K562 (cell line): Measurements from ENCODE around the gene PTBP3. TPM values are rescaled to one million over a fixed set of nuclear protein-coding genes. Genes with fewer than 3 reads are reported as not detected.
A peak's percentile ranks its signal among the peaks of the same experiment; 100 is the strongest.

Source experiments
- BRCA1 ChIP-seq, 2 experiments: fragments of 450-650 bp in 1 of 2; sonication (generic) in 1 of 2; formaldehyde crosslinking in 1 of 2; IDR thresholded peaks; 2 replicates each; pipeline versions ENCODE4 v1.5.0 to v1.6.1; 2017 to 2020; ENCODE audit warnings: mild to moderate bottlenecking in 1 of 2, missing genetic modification reagents in 1 of 2
- CHD4 ChIP-seq: fragments of 200-600 bp; sonication (generic); IDR thresholded peaks from 3 replicates; pipeline ENCODE4 v1.6.1; 2012; ENCODE audit warnings: low read depth, mild to moderate bottlenecking, mixed read lengths, low read length, inconsistent platforms; ENCODE audit not compliant: insufficient read depth, insufficient replicate concordance, poor library complexity, severe bottlenecking
- MLX ChIP-seq, 2 experiments: fragments of 450-650 bp in 1 of 2; sonication (generic) in 1 of 2; formaldehyde crosslinking; conservative IDR thresholded peaks; 2 replicates each; pipeline versions ENCODE4 v1.4.0 to v1.8.1; 2020 to 2022; ENCODE audit warnings: mild to moderate bottlenecking in 1 of 2, missing genetic modification reagents in 1 of 2
- NFXL1 ChIP-seq: fragments of 450-650 bp; formaldehyde crosslinking; IDR thresholded peaks from 2 replicates; pipeline ENCODE4 v1.4.0; 2021; ENCODE audit warnings: mild to moderate bottlenecking
- PYGO2 ChIP-seq: fragments of 450-650 bp; IDR thresholded peaks from 2 replicates; pipeline ENCODE4 v1.6.1; 2016; ENCODE audit warnings: mild to moderate bottlenecking, missing genetic modification characterization, moderate library complexity, missing compliant biosample characterization
- RBM25 ChIP-seq: fragments of 200-400 bp; formaldehyde crosslinking; IDR thresholded peaks from 2 replicates; pipeline ENCODE4 v1.6.1; 2018; ENCODE audit warnings: low read length, low read depth, moderate library complexity; ENCODE audit not compliant: severe bottlenecking
- SAFB2 ChIP-seq: fragments of 200-400 bp; formaldehyde crosslinking; IDR thresholded peaks from 2 replicates; pipeline ENCODE4 v1.6.1; 2018; ENCODE audit warnings: borderline replicate concordance, low read length, low read depth, moderate library complexity; ENCODE audit not compliant: severe bottlenecking
- SREBF1 ChIP-seq: fragments of 150-350 bp; IDR thresholded peaks from 2 replicates; pipeline ENCODE4 v1.6.1; 2014; ENCODE audit warnings: antibody characterized with exemption, low read depth, low read length, borderline replicate concordance
- SREBF2 ChIP-seq: sonication (generic); formaldehyde crosslinking; IDR thresholded peaks from 2 replicates; pipeline ENCODE4 v1.4.0; 2020; ENCODE audit warnings: mild to moderate bottlenecking, missing genetic modification reagents
- TARDBP ChIP-seq: fragments of 450-650 bp; IDR thresholded peaks from 2 replicates; pipeline ENCODE4 v1.6.1; 2016
- TCF7 ChIP-seq: sonication (generic); IDR thresholded peaks from 2 replicates; pipeline ENCODE4 v1.6.1; 2016; ENCODE audit warnings: antibody characterized with exemption, borderline replicate concordance
- ZNF407 ChIP-seq: fragments of 450-650 bp; IDR thresholded peaks from 2 replicates; pipeline ENCODE4 v1.6.1; 2016; ENCODE audit warnings: low read depth
- polyA plus RNA-seq, 8 experiments: library from polyadenylated mRNA; depleted of rRNA in 4 of 8; stranded (reverse) in 5 of 8; unstranded in 3 of 8; fragments of >200 nt; fragmentation: Nextera tagmentation in 2 of 8; fragmentation: Illumina TruSeq in 1 of 8; extraction: Ambion mirVana in 2 of 8; extraction: Trizol in 1 of 8; gene quantifications; 2 replicates each; pipeline versions ENCODE4 v1.2.1 to v1.2.3, GENCODE V29; 2011 to 2014; ENCODE audit warnings: inconsistent platforms in 1 of 8, missing spikeins in 1 of 8
- total RNA-seq, 7 experiments: library from RNA; depleted of rRNA in 6 of 7; stranded (reverse); fragments of >200 nt in 6 of 7; fragmentation: Illumina TruSeq in 2 of 7; extraction: Trizol in 2 of 7; gene quantifications; 2 replicates each; pipeline versions ENCODE4 v1.2.1 to v1.2.3, GENCODE V29; 2011 to 2021; ENCODE audit warnings: low replicate concordance in 1 of 7
- TF ChIP-seq, protein P1 (sequence below): fragments of 450-650 bp; IDR thresholded peaks from 2 replicates; pipeline ENCODE4 v1.6.1; 2017; ENCODE audit warnings: antibody characterized with exemption
- TF ChIP-seq, protein P2 (sequence below): sonication (generic); formaldehyde crosslinking; IDR thresholded peaks from 2 replicates; pipeline ENCODE4 v1.5.0; 2020; ENCODE audit warnings: missing genetic modification reagents

PTBP3 gene
- total and polyA plus RNA-seq, 9 of the 15 experiments (the other 6 are each of a cell fraction or from before 2014, with no cell fraction given) = 22.4 to 132 (median 68.0) TPM

DNA sequence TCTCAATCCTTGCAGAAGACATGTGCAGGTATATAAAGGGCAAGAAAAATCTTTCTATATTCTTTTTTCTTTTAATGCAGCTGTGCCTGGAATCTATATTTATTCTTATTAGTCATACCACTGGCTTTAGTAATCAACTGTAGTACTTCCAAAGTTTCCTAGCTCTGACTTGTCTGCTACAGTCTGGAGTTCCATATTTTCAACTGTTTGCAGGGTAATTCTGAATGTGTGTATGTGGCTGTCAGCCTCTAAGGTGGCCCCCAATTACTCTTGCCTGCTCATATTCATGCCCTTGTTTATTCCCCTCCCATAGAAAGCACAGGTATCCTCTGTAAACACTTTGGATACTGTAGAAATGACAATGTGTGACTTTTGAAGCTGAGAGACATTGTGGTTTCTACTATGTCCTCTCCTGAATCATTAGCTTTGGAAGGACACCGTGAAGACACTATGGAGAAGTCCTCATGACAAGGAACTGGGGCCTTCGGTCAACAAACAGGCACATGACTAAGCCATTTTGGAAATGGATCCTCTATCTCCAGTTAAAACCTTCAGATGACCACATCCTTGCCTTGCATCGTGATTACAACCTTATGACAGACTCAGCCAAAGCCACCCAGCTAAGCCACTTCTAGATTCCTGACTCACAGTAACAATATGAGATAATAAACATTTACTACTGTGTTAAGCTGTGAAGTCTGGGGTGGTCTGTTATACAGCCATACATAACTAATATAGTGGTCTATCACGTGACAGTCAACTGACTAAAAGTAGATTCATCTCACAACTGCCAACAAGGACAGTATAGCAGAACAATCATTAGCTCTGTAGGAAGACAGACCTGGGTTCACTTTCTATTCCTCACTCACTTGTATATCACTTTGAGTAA, 108.8 kb downstream of the PTBP3 start (continued):
- no peak for TF ChIP-seq TCF7
- no peak for TF ChIP-seq SAFB2
- no peak for TF ChIP-seq BRCA1 (IDR thresholded peaks at IDR 0.05)
- TF ChIP-seq BRCA1 (CRISPR knock-in tag; IDR thresholded peaks at IDR 0.05) = no peak
- TF ChIP-seq SREBF1 = no peak
- TF ChIP-seq MLX (CRISPR knock-in tag; conservative IDR thresholded peaks at IDR 0.05) = no peak
- TF ChIP-seq RBM25 = no peak
- TF ChIP-seq PYGO2 = 0 out of 2 replicates have a peak, but pooled peaks have one; percentile 62
- TF ChIP-seq NFXL1 = peak; percentile 88; the same call in 1 of the 2 replicates
- no peak for TF ChIP-seq ZNF407
- no peak for TF ChIP-seq SREBF2 (CRISPR knock-in tag)
- TF ChIP-seq, protein P1, sequence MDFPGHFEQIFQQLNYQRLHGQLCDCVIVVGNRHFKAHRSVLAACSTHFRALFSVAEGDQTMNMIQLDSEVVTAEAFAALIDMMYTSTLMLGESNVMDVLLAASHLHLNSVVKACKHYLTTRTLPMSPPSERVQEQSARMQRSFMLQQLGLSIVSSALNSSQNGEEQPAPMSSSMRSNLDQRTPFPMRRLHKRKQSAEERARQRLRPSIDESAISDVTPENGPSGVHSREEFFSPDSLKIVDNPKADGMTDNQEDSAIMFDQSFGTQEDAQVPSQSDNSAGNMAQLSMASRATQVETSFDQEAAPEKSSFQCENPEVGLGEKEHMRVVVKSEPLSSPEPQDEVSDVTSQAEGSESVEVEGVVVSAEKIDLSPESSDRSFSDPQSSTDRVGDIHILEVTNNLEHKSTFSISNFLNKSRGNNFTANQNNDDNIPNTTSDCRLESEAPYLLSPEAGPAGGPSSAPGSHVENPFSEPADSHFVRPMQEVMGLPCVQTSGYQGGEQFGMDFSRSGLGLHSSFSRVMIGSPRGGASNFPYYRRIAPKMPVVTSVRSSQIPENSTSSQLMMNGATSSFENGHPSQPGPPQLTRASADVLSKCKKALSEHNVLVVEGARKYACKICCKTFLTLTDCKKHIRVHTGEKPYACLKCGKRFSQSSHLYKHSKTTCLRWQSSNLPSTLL = no peak
- TF ChIP-seq, protein P2, sequence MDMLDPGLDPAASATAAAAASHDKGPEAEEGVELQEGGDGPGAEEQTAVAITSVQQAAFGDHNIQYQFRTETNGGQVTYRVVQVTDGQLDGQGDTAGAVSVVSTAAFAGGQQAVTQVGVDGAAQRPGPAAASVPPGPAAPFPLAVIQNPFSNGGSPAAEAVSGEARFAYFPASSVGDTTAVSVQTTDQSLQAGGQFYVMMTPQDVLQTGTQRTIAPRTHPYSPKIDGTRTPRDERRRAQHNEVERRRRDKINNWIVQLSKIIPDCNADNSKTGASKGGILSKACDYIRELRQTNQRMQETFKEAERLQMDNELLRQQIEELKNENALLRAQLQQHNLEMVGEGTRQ (CRISPR knock-in tag) = 0 out of 2 replicates have a peak, but pooled peaks have one; percentile 5
- no peak for TF ChIP-seq TARDBP
- TF ChIP-seq CHD4 = no peak
